Measurements from ENCODE around the gene C4BPB. TPM values are rescaled to one million over a fixed set of nuclear protein-coding genes. Genes with fewer than 3 reads are reported as not detected.
A peak's percentile ranks its signal among the peaks of the same experiment; 100 is the strongest.

Gene C4BPB
- total and polyA plus RNA-seq, 2 of the 13 experiments (the other 11 are each of a cell fraction or from before 2014, with no cell fraction given): 155 to 266 TPM

GRCh38 chr1:207103892-207104373, 15.3 kb downstream of the C4BPB start, which contains the start of gene C4BPA (continued):
- 0 out of 2 replicates have a peak, but pooled peaks have one; percentile 45 for TF ChIP-seq HMGXB3 (CRISPR knock-in tag; IDR thresholded peaks at IDR 0.05; ENCODE audit: borderline replicate concordance)
- TF ChIP-seq TOE1 (CRISPR knock-in tag; IDR thresholded peaks at IDR 0.05): peak; percentile 48; the same call in 1 of the 2 replicates
- TF ChIP-seq NR2F6 (IDR thresholded peaks at IDR 0.05): no peak; the same call in 1 of the 2 replicates
- TF ChIP-seq NR2F6 (CRISPR knock-in tag; IDR thresholded peaks at IDR 0.05): no peak
- TF ChIP-seq ZNF24 (IDR thresholded peaks at IDR 0.05): no peak
- peak; percentile 63; the same call in 1 of the 2 replicates for TF ChIP-seq ZNF12 (CRISPR knock-in tag; IDR thresholded peaks at IDR 0.05)
- no peak for TF ChIP-seq ISX (CRISPR knock-in tag; conservative IDR thresholded peaks at IDR 0.05)
- TF ChIP-seq ESRRA (CRISPR knock-in tag; IDR thresholded peaks at IDR 0.05; ENCODE audit: low read depth): no peak
- peak; percentile 90 for TF ChIP-seq ELF3 (CRISPR knock-in tag; IDR thresholded peaks at IDR 0.05)
- no peak for TF ChIP-seq PATZ1 (CRISPR knock-in tag; IDR thresholded peaks at IDR 0.05)
- TF ChIP-seq KLF12 (CRISPR knock-in tag; IDR thresholded peaks at IDR 0.05; ENCODE audit: borderline replicate concordance): no peak
- TF ChIP-seq ZNF292 (CRISPR knock-in tag; IDR thresholded peaks at IDR 0.05; ENCODE audit: borderline replicate concordance, low read depth): no peak
